H1 (cell line): ENCODE measurements around the gene EXOC1L. TPM values are rescaled to one million over a fixed set of nuclear protein-coding genes. Genes with fewer than 3 reads are reported as not detected.

ENCODE experiments used
- CTCF ChIA-PET: fragments of 300-600 bp; sonication (Branson Sonifier 250); formaldehyde crosslinking; loops from one replicate; lab custom pipeline; 2021; ENCODE audit not compliant: partially characterized antibody; lab: Charles Lee
- POLR2A ChIA-PET: fragments of 300-600 bp; sonication (Branson Sonifier 250); formaldehyde crosslinking; loops from one replicate; lab custom pipeline; 2021; ENCODE audit warnings: inconsistent platforms; ENCODE audit not compliant: partially characterized antibody; lab: Charles Lee
- DNase-seq, 2 experiments: peaks; one replicate each; pipeline versions ENCODE4 v3.0.0 to v3.0.0-alpha.2; 2010 to 2022; ENCODE audit warnings: low spot score in 2 of 2, low read depth in 1 of 2, mixed read lengths in 1 of 2
- FAIRE-seq: peaks from 2 replicates; lab custom pipeline; 2011; peaks lifted over from hg19 to GRCh38; lab: Jason Lieb, UNC
- H2AFZ ChIP-seq: 2 replicates; pipeline ENCODE4 v1.8.1; 2012; ENCODE audit warnings: low read length, inconsistent platforms
- H2AK5ac ChIP-seq: 2 replicates; pipeline ENCODE4 v1.6.1; 2013; ENCODE audit warnings: low read depth, low read length
- H2BK120ac ChIP-seq: replicated peaks from 2 replicates; pipeline ENCODE3; 2013; ENCODE audit warnings: low read depth, low read length, inconsistent platforms
- H2BK12ac ChIP-seq: 2 replicates; pipeline ENCODE4 v1.6.1; 2013; ENCODE audit warnings: low read depth, low read length
- H2BK15ac ChIP-seq: 2 replicates; pipeline ENCODE4 v1.6.1; 2013; ENCODE audit warnings: low read length
- H2BK20ac ChIP-seq: 2 replicates; pipeline ENCODE4 v1.6.1; 2013; ENCODE audit warnings: low read length
- H2BK5ac ChIP-seq: 2 replicates; pipeline ENCODE4 v1.6.1; 2013; ENCODE audit warnings: low read depth, low read length
- H3K14ac ChIP-seq: 2 replicates; pipeline ENCODE4 v1.6.1; 2013; ENCODE audit warnings: inconsistent platforms; ENCODE audit not compliant: insufficient read length
- H3K18ac ChIP-seq: 2 replicates; pipeline ENCODE4 v1.6.1; 2013; ENCODE audit warnings: low read length; ENCODE audit errors: extremely low read depth
- H3K23ac ChIP-seq: 2 replicates; pipeline ENCODE4 v1.6.1; 2013; ENCODE audit warnings: inconsistent platforms; ENCODE audit not compliant: insufficient read length
- H3K23me2 ChIP-seq: 2 replicates; pipeline ENCODE4 v1.6.1; 2013; ENCODE audit warnings: low read depth, low read length
- H3K27ac ChIP-seq: 2 replicates; pipeline ENCODE4 v1.6.1; 2011; ENCODE audit warnings: low read depth, low read length, inconsistent platforms
- H3K27me3 ChIP-seq, 4 experiments: replicated peaks in 1 of 4; 1 replicate in 1 of 4; 2 replicates in 3 of 4; pipeline versions ENCODE4 v1.6.1 to v1.8.1; 2011 to 2013; ENCODE audit warnings: low read length in 3 of 4, mild to moderate bottlenecking in 3 of 4, inconsistent platforms in 2 of 4, mixed read lengths in 2 of 4, moderate library complexity in 1 of 4; ENCODE audit not compliant: control insufficient read depth in 3 of 4, insufficient read depth in 3 of 4; ENCODE audit errors: extremely low read depth in 1 of 4
- H3K36me3 ChIP-seq, 4 experiments: 2 replicates each; pipeline versions ENCODE4 v1.6.1 to v1.8.1; 2011 to 2013; ENCODE audit warnings: mild to moderate bottlenecking in 4 of 4, low read length in 3 of 4, moderate library complexity in 2 of 4, control low read depth in 1 of 4, inconsistent platforms in 1 of 4; ENCODE audit not compliant: insufficient read depth in 4 of 4, control insufficient read depth in 2 of 4
- H3K4ac ChIP-seq: replicated peaks from 2 replicates; pipeline ENCODE3; 2013; ENCODE audit warnings: low read length, low read depth, mixed read lengths, inconsistent platforms; ENCODE audit not compliant: insufficient read length
- H3K4me1 ChIP-seq, 4 experiments: replicated peaks in 1 of 4; 1 replicate in 1 of 4; 2 replicates in 3 of 4; pipeline versions ENCODE4 v1.6.1 to v1.8.1; 2011 to 2013; ENCODE audit warnings: low read length in 3 of 4, inconsistent platforms in 2 of 4, mixed read lengths in 1 of 4; ENCODE audit not compliant: insufficient read depth in 4 of 4, control insufficient read depth in 3 of 4
- H3K4me2 ChIP-seq, 2 experiments: 2 replicates each; pipeline versions ENCODE4 v1.6.1 to v1.8.1; 2011 to 2013; ENCODE audit warnings: low read depth in 2 of 2, low read length in 2 of 2, control low read depth in 1 of 2, inconsistent platforms in 1 of 2, mild to moderate bottlenecking in 1 of 2; ENCODE audit not compliant: insufficient read depth in 1 of 2
- H3K4me3 ChIP-seq, 4 experiments: fragments of 200-600, 300-600 bp in 1 of 4; sonication (generic), shearing (Covaris generic), sonication (Bioruptor Twin) in 1 of 4; 2 replicates each; pipeline versions ENCODE4 v1.5.1 to v1.8.1; 2011 to 2016; ENCODE audit warnings: low read length in 4 of 4, low read depth in 3 of 4, control low read depth in 2 of 4, inconsistent platforms in 2 of 4, mild to moderate bottlenecking in 2 of 4, mixed read lengths in 1 of 4, moderate library complexity in 1 of 4; ENCODE audit not compliant: insufficient read depth in 2 of 4; ENCODE audit errors: extremely low read depth in 1 of 4
- H3K56ac ChIP-seq: replicated peaks from 2 replicates; pipeline ENCODE3; 2013; ENCODE audit warnings: low read depth, mild to moderate bottlenecking, mixed read lengths, low read length, inconsistent platforms; ENCODE audit not compliant: insufficient read length
- H3K79me1 ChIP-seq: 2 replicates; pipeline ENCODE4 v1.6.1; 2013; ENCODE audit warnings: low read depth, low read length, control low read depth
- H3K79me2 ChIP-seq, 2 experiments: 2 replicates each; pipeline versions ENCODE4 v1.6.1 to v1.8.1; 2012 to 2013; ENCODE audit warnings: low read length in 2 of 2, mild to moderate bottlenecking in 2 of 2, inconsistent platforms in 1 of 2; ENCODE audit not compliant: insufficient read depth in 2 of 2, control insufficient read depth in 1 of 2
- H3K9ac ChIP-seq, 4 experiments: replicated peaks in 1 of 4; 1 replicate in 1 of 4; 2 replicates in 3 of 4; pipeline versions ENCODE4 v1.6.1 to v1.8.1; 2011 to 2013; ENCODE audit warnings: low read depth in 3 of 4, low read length in 3 of 4, control low read depth in 2 of 4, mild to moderate bottlenecking in 2 of 4, moderate library complexity in 2 of 4, inconsistent platforms in 1 of 4; ENCODE audit errors: extremely low read depth in 1 of 4
- H3K9me3 ChIP-seq, 2 experiments: 2 replicates each; pipeline versions ENCODE4 v1.6.1 to v1.8.1; 2012 to 2013; ENCODE audit warnings: mild to moderate bottlenecking in 2 of 2, moderate library complexity in 2 of 2, control low read depth in 1 of 2, inconsistent platforms in 1 of 2, low read depth in 1 of 2, low read length in 1 of 2, mixed read lengths in 1 of 2; ENCODE audit not compliant: insufficient read depth in 2 of 2
- H4K20me1 ChIP-seq, 2 experiments: replicated peaks in 1 of 2; 2 replicates each; pipeline versions ENCODE3 to v1.8.1; 2011 to 2013; ENCODE audit warnings: inconsistent platforms in 2 of 2, low read length in 2 of 2, mild to moderate bottlenecking in 1 of 2; ENCODE audit not compliant: insufficient read depth in 2 of 2, control insufficient read depth in 1 of 2
- H4K5ac ChIP-seq: 2 replicates; pipeline ENCODE4 v1.6.1; 2013; ENCODE audit warnings: low read length, low read depth, mixed read lengths, inconsistent platforms; ENCODE audit not compliant: insufficient read length
- H4K8ac ChIP-seq: 2 replicates; pipeline ENCODE4 v1.8.0; 2013; ENCODE audit warnings: mild to moderate bottlenecking, moderate library complexity, low read length, inconsistent platforms; ENCODE audit not compliant: insufficient read depth; ENCODE audit errors: extremely low read depth
- H4K91ac ChIP-seq: replicated peaks from 2 replicates; pipeline ENCODE3; 2013; ENCODE audit warnings: low read length, mixed read lengths, inconsistent platforms; ENCODE audit not compliant: insufficient read length
- BRCA1 ChIP-seq: IDR thresholded peaks from 2 replicates; pipeline ENCODE4 v1.6.1; 2012; ENCODE audit warnings: low read depth, low read length, improper control_type of control experiment
- TEAD4 ChIP-seq: IDR thresholded peaks from 2 replicates; pipeline ENCODE4 v1.6.1; 2012; ENCODE audit warnings: low read depth, low read length, inconsistent platforms, mixed read lengths
- polyA plus RNA-seq, 7 experiments: library from polyadenylated mRNA; depleted of rRNA in 3 of 7; stranded (reverse) in 5 of 7; unstranded in 2 of 7; fragments of >200 nt in 5 of 7; fragments of 200-250 nt in 2 of 7; gene quantifications; 1 replicate in 5 of 7; 2 replicates in 1 of 7; 4 replicates in 1 of 7; pipeline versions ENCODE4 v1.2.1 to v1.2.3, GENCODE V29; 2011 to 2013; ENCODE audit warnings: missing spikeins in 2 of 7, mixed read lengths in 2 of 7
- total RNA-seq: library from RNA; stranded (reverse); fragmentation: NEBNext Ultra II Directional; extraction: Animal tissue kit (Norgen Biotek cat#: 25700); gene quantifications from 2 replicates; pipeline ENCODE4 v1.2.1, GENCODE V29; 2021

The EXOC1L gene
- total and polyA plus RNA-seq, 2 of the 8 experiments (the other 6 are each of a cell fraction or from before 2014, with no cell fraction given) = 0.08 TPM; not detected in 1

GRCh38 chr4:55874831-55875230, 55.2 kb downstream of the EXOC1L start:
- Histone ChIP-seq H2BK5ac (no peak overlapping the region), H3K4me1 (no peaks in the 10 kb centered on the region), H4K91ac (no peak overlapping the region), H3K4me2 (no peak overlapping the region), H3K14ac (no peak overlapping the region), H3K23me2 (no peaks in the 10 kb centered on the region), H4K8ac (no peak overlapping the region), H3K56ac (no peak overlapping the region), H3K27me3 (no peaks in the 10 kb centered on the region), H3K23ac (no peak overlapping the region), H4K5ac (no peak overlapping the region), H2BK15ac (no peak overlapping the region), H3K27ac (no peak overlapping the region), H2BK120ac (no peak overlapping the region), H3K4ac (no peak overlapping the region), H2AK5ac (no peak overlapping the region), H3K79me2 (no peaks in the 10 kb centered on the region), H2AFZ (no peak overlapping the region), H2BK12ac (no peak overlapping the region), H3K79me1 (no peaks in the 10 kb centered on the region), H3K9ac (no peak overlapping the region), H4K20me1 (no peaks in the 10 kb centered on the region), H2BK20ac (no peak overlapping the region), H3K4me3 (no peak overlapping the region), H3K18ac (no peak overlapping the region), H3K36me3 (peaks cover 3 to 21% (median 6%) of the 10 kb centered on the region in 4 experiments; a peak in 5 of 8 replicates), H3K9me3 (no peaks in the 10 kb centered on the region)
- no peak for DNase-seq
- ChIA-PET CTCF (no interaction called here), POLR2A (no interaction called here)
- FAIRE-seq = no peak
- TF ChIP-seq BRCA1 (no peak), TEAD4 (no peak)
